ENCODE data around the gene WDR70.
"Not testable (repeated sequence)": the region's sequence is repeated elsewhere in the genome, so short reads cannot be mapped to it uniquely, and the experiment has no call there.

Gene WDR70

GRCh38 chr5:37570597-37570996 is 191.5 kb downstream of the WDR70 start:
- no peak for DNase-seq (ENCODE audit: low spot score)

- no peak for DNase-seq (ENCODE audit: low spot score)
Measured at GRCh38 chr5:37571985-37572384, 192.9 kb downstream of the WDR70 start.

- no peak for DNase-seq (ENCODE audit: low spot score)
Measured at GRCh38 chr5:37575541-37576489, 196.7 kb downstream of the WDR70 start.

- DNase-seq (ENCODE audit: low spot score), result no peak
Measured at GRCh38 chr5:37576552-37576951, 197.4 kb downstream of the WDR70 start.

- no peak for DNase-seq (ENCODE audit: low spot score)
Measured at GRCh38 chr5:37578176-37578575, 199.1 kb downstream of the WDR70 start.

- no peak for DNase-seq (ENCODE audit: low spot score)
Measured at GRCh38 chr5:37580106-37580505, 201.0 kb downstream of the WDR70 start.

- DNase-seq (ENCODE audit: low spot score), result no peak
Measured at GRCh38 chr5:37582202-37582601, 203.1 kb downstream of the WDR70 start.

GRCh38 chr5:37593292-37593691 is 214.2 kb downstream of the WDR70 start:
- DNase-seq (ENCODE audit: low spot score), result not testable (repeated sequence)

- not testable (repeated sequence) for DNase-seq (ENCODE audit: low spot score)
Measured at GRCh38 chr5:37594864-37595263, 215.7 kb downstream of the WDR70 start.

- no peak for DNase-seq (ENCODE audit: low spot score)
Measured at GRCh38 chr5:37598733-37599132, 219.6 kb downstream of the WDR70 start.

- no peak for DNase-seq (ENCODE audit: low spot score)
Measured at GRCh38 chr5:37601163-37601562, 222.0 kb downstream of the WDR70 start.

- DNase-seq (ENCODE audit: low spot score), result no peak
Measured at GRCh38 chr5:37603072-37603471, 224.0 kb downstream of the WDR70 start.

- no peak for DNase-seq (ENCODE audit: low spot score)
Measured at GRCh38 chr5:37604290-37604689, 225.2 kb downstream of the WDR70 start.

- no peak for DNase-seq (ENCODE audit: low spot score)
Measured at GRCh38 chr5:37606148-37606547, 227.0 kb downstream of the WDR70 start.

- DNase-seq (ENCODE audit: low spot score), result no peak
Measured at GRCh38 chr5:37606632-37607248, 227.6 kb downstream of the WDR70 start.

GRCh38 chr5:37615184-37615583 is 236.1 kb downstream of the WDR70 start:
- peak; percentile 75 for DNase-seq (ENCODE audit: low spot score)

GRCh38 chr5:37619353-37619752 is 240.2 kb downstream of the WDR70 start:
- DNase-seq (ENCODE audit: low spot score), result peak; percentile 60

GRCh38 chr5:37622354-37622753 is 243.2 kb downstream of the WDR70 start:
- not testable (repeated sequence) for DNase-seq (ENCODE audit: low spot score)

- no peak for DNase-seq (ENCODE audit: low spot score)
Measured at GRCh38 chr5:37626266-37626665, 247.1 kb downstream of the WDR70 start.

- DNase-seq (ENCODE audit: low spot score), result no peak
Measured at GRCh38 chr5:37628876-37629275, 249.8 kb downstream of the WDR70 start.

GRCh38 chr5:37631939-37632338 is 252.8 kb downstream of the WDR70 start:
- no peak for DNase-seq (ENCODE audit: low spot score)

GRCh38 chr5:37637165-37637845 is 258.2 kb downstream of the WDR70 start:
- DNase-seq (ENCODE audit: low spot score), result no peak

- DNase-seq (ENCODE audit: low spot score), result no peak
Measured at GRCh38 chr5:37638897-37639296, 259.8 kb downstream of the WDR70 start.

Data from GM03348 (cell line).